IMR-90 (cell line): ENCODE measurements around the gene ATG2A.

Experiments used
- CEBPB ChIP-seq: IDR thresholded peaks from 2 replicates; pipeline ENCODE4 v1.6.1; 2012; ENCODE audit warnings: low read depth, low read length, improper control_type of control experiment
- FOS ChIP-seq: fragments of 150-350 bp; IDR thresholded peaks from 2 replicates; pipeline ENCODE4 v1.6.1; 2016; ENCODE audit warnings: low read depth, low read length
- MAZ ChIP-seq: IDR thresholded peaks from 2 replicates; pipeline ENCODE4 v1.6.1; 2012; ENCODE audit warnings: low read depth, mild to moderate bottlenecking, low read length, improper control_type of control experiment, moderate library complexity, borderline replicate concordance
- MXI1 ChIP-seq: IDR thresholded peaks from 2 replicates; pipeline ENCODE4 v1.6.1; 2012; ENCODE audit warnings: low read depth, mild to moderate bottlenecking, low read length, moderate library complexity, borderline replicate concordance
- NFE2L2 ChIP-seq: fragments of 150-350 bp; IDR thresholded peaks from 2 replicates; pipeline ENCODE4 v1.6.1; 2016; ENCODE audit warnings: low read depth, mild to moderate bottlenecking, low read length
- POLR2A ChIP-seq: IDR thresholded peaks from 2 replicates; pipeline ENCODE4 v1.6.1; 2012; ENCODE audit warnings: mild to moderate bottlenecking, low read depth, low read length
- RFX5 ChIP-seq: IDR thresholded peaks from 2 replicates; pipeline ENCODE4 v1.8.0; 2012; ENCODE audit warnings: low read depth, mild to moderate bottlenecking, low read length, moderate library complexity
- TF ChIP-seq, protein P1 (sequence below): conservative IDR thresholded peaks from 2 replicates; pipeline ENCODE4 v1.5.1; 2012; ENCODE audit warnings: mild to moderate bottlenecking, low read depth, low read length, improper control_type of control experiment

GRCh38 chr11:64876229-64876750 is 40.7 kb downstream of the ATG2A start:
- no peak for TF ChIP-seq RFX5
- no peak; the same call in 1 of the 2 replicates for TF ChIP-seq POLR2A
- TF ChIP-seq, protein P1, sequence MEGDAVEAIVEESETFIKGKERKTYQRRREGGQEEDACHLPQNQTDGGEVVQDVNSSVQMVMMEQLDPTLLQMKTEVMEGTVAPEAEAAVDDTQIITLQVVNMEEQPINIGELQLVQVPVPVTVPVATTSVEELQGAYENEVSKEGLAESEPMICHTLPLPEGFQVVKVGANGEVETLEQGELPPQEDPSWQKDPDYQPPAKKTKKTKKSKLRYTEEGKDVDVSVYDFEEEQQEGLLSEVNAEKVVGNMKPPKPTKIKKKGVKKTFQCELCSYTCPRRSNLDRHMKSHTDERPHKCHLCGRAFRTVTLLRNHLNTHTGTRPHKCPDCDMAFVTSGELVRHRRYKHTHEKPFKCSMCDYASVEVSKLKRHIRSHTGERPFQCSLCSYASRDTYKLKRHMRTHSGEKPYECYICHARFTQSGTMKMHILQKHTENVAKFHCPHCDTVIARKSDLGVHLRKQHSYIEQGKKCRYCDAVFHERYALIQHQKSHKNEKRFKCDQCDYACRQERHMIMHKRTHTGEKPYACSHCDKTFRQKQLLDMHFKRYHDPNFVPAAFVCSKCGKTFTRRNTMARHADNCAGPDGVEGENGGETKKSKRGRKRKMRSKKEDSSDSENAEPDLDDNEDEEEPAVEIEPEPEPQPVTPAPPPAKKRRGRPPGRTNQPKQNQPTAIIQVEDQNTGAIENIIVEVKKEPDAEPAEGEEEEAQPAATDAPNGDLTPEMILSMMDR: no peak
- TF ChIP-seq FOS: no peak
- no peak for TF ChIP-seq CEBPB
- no peak for TF ChIP-seq NFE2L2
- no peak for TF ChIP-seq MAZ
- TF ChIP-seq MXI1: no peak
